ENCODE data around the gene ST6GALNAC6.
"Not testable (repeated sequence)": the region's sequence is repeated elsewhere in the genome, so short reads cannot be mapped to it uniquely, and the experiment has no call there.

ST6GALNAC6 gene

DNA sequence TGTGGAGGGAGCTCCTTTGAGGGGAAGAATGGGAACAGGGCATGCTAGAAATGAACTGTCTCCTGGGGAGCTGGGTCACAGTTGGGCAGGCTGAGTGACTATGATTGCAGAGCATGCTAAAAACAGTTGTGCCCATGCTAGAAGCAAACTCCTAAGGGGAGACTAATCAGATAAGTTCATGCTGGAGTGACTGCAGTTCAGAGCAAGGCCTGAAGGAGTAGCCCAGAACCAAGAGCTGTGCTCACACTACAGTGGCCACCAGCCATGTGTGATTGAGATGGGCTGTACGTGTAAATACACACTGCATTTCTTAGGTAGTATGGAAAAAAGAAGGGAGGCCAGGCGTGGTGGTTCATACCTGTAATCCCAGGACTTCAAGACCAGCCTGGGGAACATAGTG lies 11.6 kb downstream of the ST6GALNAC6 start:
- DNase-seq: no peak

DNA sequence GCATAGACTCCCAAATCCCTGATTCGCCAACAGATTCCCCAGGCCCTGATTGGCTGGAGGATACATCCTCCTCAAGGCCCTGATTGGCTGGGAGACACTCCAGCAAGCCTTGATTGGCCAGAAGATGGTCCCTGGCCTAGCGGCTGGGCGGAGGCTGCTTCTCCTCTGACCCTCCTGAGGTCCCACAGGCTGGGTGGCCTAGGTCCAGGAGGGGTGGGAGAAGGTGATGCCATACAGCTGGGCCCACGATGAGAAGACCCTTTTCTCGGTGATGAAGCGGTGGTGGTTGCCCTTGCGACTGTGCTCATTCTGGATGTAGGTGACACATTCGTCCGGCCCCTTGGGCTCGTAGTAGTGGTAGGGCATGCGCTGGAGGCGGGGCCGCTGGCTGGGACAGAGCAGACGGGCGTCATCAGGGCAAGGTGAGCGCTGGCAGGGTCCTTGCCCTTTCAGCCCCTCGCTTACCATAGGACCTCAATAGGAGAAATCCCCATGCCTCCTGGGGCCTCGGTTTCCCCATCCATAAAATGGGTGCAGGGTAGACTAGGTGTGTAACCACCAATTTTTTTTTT lies 12.9 kb downstream of the ST6GALNAC6 start:
- DNase-seq: no peak

DNA sequence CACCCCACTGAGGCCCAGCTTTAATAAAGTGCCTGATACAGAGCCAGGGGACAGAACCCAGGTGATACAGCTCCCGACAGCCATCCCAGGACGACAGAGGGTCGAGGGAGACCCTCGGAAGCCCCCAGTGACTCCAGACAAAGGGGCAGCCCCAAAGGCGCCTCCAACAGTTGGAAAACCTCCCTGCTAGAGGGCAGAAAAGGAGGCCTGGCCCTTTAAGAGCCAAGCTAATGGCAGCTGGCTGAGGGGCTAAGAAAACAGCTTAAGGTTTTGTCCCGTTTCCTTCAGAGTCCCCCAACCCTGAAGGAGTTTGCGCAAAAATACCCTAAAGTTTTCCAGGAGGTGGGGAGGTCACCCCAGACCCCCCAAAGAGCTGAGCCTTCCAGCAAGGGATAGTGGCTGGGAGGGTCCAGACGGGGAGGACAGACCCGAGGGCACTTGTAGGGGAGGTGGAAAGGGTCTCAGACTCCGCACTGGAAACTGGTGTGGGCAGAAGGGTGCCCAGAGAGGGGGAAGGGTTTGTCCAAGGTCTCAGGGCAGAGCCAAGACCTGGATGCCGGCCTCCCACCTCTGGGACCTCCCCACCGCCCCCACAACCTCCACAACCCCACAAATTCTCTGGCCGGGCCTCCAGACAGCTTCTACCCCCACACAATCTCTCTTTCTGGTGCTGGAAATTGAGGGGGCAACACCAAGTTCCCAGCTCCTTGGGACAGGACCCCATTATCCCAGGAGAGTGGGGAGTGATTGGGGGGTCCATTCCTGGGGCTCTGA lies 13.7 kb downstream of the ST6GALNAC6 start:
- no peak for DNase-seq

DNA sequence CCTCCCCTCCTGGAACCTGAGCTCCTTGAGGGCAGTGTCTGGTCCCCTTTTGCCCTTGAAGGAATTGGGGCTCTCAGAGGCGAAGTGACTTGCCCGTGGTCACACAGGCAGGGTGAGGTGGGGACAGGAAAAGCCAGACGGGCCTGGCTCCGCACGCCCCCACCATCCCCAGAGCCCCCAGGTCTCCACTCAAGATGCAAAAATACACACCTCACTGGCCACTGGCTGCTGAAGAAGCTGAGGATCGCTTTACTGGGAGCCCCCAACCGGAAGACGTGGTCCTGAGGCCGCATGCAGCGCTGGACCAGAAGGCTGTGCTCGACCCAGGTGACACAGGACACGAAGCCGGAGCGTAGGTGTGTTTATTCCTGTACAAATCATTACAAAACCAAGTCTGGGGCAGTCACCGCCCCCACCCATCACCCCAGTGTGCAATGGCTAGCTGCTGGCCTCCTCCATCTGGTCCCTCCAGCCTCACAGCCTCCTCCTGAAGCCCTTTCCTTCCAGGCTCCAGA lies 14.4 kb downstream of the ST6GALNAC6 start:
- no peak for DNase-seq

DNA sequence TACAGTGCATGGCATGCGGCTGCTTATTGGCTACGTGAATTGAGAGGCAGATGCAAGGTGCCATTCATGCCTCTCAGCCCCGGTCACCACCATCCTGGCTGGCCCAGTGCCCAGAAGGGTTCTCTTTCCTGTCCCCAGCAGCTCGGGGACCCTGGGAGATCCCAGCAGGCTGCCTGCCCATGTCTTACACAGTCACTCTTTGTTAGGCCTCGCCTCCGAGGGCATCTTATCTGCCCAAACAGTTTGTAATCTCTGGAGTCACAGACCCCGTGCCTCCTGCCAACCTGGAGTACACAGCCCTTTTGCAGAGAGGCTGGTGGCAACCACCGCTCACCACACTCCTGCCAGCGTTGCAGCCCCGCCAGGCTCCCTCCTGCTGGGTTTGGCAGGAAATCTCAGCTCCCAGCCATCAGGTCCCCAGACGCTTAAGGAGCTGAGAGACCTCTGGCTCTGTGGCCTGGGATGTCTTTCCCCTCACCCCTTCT lies 14.9 kb downstream of the ST6GALNAC6 start:
- DNase-seq: no peak

DNA sequence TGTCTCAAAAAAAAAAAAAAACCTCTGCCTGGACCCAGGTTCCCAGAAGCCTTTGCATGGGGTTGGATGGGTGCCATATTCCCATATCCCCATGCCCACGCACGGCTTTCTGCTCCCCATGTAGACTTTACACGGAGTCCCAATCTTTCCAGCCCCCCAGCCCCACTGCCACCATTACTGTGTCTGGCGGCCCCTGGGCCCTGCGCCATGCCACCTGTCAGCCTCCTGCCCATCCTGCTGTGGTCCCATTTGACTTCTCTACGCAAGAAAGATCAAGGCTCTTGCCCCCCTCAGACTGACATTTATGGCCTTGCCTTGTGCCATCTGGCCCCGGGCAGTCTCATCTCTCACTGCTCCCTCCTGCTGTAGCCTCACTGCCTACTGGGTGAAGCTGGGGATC lies 15.4 kb downstream of the ST6GALNAC6 start:
- no peak for DNase-seq

DNA sequence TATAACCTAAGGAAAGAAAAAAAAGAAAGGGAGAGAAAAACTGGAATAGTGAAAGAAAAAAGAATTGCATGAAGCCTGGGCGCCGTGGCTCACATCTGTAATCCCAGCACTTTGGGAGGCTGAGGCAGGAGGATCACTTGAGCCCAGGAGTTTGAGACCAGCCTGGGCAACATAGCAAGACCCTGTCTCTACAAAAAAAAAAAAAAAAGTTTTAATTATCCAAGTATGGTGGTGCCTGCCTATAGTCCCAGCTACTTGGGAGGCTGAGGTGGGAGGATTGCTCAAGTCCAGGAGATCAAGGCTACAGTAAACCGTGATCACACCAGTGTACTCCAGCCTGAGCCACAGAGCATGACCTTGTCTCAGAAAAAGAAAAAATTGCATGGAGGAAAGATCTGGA lies 17.7 kb downstream of the ST6GALNAC6 start:
- not testable (repeated sequence) for DNase-seq

DNA sequence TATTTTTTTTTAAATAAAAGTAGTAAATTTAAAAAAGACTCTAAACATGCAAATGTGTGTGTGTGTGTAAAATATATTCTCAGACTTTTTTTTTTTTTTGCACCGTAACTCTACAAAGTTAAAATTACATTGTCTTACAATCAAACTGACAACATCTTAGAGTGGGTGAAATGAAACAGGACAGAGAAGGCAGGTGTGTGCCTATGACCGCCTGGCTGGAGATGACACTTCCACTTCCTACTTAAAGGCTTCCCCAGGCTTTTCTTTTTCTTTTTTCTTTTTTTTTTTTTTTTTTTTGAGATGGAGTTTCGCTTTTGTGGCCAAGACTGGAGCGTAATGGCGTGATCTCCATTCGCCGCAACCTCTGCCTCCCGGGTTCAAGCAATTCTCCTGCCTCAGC lies 19.3 kb downstream of the ST6GALNAC6 start:
- no peak for DNase-seq

DNA sequence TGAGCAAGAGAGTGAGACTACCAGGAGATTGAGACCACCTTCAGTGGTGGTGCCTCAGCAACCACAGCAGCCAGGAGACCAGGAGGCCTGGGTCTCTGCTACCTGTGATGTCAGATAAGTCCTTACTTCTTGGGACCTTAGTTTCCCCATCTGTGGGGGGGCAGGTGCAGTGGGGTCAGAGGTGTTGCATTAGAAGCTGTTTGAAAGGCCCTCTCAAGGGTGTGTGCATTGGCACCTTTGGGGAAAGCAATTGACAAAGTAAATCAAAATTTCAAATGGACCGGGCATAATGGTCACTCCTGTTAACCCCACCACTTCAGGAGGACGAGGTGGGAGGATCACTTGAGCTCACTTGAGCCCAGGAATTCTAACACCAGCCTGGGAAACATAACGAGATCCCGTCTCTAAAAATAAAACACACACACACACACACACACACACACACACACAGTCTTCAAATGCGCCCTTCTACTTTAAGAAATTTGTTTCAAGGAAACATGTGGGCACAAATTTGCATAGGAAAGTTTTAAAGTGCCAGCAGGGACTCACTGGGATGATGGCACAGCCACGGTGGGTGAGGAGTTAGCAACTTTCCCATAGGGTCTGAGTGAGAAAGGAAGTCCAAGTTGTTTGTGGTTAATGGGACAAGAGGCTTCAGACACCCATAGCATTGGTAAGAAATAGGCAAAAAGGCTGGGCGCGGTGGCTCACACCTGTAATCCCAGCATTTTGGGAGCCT lies 20.6 kb downstream of the ST6GALNAC6 start:
- no peak for DNase-seq

DNA sequence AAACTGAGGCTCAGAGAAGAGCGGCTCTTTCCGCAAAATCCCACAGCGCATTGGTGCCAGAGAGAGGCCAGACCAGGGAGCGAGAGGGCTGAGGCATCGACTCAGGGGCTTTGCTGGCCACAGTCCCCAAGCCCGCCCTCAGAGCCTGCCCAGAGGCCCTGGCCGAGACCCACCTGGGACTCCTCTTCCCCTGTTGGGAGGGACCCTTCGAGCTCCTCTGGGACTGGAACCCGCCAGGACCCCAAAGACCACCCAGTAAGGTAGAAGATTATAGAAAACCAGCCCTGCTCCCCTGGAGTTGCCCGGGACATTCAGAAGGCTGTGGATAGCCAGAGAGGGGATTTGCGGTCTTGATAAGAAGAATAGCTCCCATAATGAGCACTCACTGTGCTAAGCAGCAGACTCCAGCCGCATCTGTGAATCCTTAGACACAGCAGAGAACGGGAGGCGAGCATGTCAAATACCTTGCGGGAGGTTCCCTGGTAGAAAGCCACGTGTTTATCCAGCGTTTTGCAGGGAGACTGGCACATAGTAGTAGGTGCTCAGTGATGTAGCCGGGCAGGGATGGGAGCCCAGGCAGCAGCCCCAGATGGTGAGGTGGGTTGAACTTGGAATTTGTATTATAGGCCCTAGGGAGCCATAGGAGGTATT lies 21.3 kb downstream of the ST6GALNAC6 start:
- no peak for DNase-seq

DNA sequence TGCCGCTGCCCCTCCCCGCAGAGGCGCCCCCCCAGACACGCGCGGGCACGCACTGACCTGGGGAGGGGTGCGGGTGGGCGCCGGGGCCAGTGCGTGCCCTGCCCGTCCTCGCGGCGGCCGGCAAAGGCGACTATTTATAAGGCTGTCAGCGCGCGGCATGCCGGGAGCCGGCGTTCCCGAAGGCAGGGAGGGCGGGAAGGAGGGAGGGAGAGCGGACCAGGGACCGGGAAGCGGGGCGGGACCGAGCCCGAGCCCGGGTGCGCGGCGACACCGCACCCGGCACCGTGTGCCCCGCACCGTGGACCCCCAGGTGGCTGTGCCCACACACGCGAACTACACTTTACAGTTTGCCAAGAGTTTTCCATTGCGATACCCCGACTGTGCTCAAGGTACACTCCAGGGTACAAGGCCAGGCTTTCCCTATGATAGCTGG lies 21.8 kb downstream of the ST6GALNAC6 start, which contains the start of gene AK1:
AK1 (minus strand) TSS at position 110 of the 433 bp plus-strand sequence. CDS start 3,058 bp downstream, outside the sequence.
- no peak for DNase-seq

DNA sequence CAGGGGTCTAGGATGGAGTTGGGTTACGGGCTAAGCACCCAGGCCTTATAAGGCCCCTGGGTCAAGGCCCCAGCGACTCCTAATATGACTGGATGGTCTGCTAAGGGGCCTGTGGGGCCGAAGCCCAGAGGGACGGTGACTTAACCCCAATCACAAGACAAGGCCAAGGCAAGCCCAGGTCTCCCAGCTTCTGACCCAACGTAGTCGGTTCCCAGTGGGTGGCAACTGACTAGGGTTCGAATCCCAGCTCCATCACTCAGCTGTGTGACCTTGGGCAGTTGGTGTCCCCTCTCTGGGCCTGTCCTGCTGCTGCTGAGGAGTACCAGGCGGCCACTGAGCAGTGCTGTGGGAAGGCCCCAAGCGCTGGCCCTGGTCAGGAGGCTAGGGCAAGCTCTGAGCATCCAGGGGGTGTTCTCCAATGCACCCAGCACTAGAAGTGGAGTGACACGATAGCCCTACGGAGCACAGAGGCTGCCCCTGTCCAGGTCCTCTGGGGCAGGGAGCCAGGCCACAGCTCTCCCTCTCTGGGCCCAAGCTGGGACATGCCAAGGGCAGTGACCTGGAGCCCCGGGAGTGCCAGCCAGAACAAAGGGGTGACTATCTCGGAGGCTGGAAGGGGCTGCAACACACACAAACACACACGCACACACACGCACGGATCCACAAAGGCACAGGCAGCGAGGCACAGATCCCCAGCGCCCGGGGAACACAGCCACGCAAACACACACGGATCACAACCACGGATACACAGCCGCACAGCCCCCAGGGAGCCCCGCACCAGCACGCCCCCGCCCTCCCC lies 22.4 kb downstream of the ST6GALNAC6 start:
- no peak for DNase-seq

DNA sequence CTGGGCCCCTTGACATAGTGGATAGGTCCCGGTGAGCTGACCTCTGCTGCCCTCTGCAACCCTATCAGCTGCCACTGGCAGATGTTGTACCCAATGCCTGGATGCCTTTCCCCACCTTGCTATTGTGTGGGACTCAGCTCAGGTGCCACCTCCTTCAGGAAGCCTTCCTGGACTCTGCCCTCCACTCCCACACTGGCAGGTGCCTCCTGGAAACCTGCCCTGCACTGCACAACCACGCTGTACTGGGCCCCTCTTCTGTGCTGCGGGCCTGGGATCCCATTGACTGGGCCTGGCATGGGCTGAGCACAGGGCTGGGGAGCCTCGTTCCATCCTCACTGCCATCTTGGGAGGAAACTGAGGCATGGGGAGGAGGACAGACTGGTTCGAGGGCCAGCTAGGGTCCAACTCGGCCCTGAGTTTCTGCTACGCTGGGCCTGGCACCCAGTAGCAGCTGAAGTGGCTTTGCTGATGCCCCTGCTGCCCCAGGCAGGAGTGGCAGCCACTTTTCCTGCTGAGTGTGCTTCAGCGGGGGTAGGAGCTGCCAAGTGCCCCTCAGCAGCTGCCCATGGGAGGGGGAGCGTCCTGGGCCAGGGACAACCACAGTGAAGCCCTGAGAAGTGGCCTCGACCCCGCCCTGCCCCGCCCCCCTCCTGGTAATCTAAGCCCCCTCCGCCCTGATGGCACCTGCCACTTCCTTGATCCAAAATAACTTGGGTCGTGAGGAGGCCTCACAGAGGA lies 23.2 kb downstream of the ST6GALNAC6 start:
- DNase-seq: no peak

DNA sequence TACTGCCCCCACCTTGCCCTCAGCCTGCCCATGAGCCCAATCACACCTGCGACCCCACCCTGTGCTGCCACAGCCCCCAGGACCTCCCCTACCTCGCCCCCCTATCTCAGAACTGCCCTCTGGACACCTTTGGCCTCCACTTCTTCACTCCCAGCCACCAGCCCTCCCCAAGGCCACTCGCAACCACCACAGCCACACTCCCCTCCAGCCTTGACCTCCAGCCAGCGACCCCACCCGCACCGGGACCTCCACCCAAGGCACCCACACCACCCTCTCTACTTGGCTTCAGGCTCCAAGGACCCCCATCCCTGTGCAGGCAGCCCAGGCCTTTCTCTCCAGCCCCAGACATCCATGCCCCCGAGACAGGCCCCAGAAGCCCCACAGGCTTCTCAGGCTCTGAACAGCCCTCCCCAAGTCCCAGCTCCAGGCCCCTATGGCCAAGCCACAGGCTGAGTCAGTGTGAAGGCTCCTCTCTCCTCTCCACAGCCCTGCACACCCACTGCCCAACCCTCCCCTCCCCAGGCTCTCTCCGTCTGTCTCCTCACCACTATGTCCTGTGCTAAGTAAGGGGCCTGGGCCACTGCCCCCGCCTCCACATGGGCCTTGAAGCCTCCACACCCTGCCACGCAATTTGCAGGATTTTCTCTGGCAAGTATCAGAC lies 24.0 kb downstream of the ST6GALNAC6 start:
- DNase-seq: no peak

DNA sequence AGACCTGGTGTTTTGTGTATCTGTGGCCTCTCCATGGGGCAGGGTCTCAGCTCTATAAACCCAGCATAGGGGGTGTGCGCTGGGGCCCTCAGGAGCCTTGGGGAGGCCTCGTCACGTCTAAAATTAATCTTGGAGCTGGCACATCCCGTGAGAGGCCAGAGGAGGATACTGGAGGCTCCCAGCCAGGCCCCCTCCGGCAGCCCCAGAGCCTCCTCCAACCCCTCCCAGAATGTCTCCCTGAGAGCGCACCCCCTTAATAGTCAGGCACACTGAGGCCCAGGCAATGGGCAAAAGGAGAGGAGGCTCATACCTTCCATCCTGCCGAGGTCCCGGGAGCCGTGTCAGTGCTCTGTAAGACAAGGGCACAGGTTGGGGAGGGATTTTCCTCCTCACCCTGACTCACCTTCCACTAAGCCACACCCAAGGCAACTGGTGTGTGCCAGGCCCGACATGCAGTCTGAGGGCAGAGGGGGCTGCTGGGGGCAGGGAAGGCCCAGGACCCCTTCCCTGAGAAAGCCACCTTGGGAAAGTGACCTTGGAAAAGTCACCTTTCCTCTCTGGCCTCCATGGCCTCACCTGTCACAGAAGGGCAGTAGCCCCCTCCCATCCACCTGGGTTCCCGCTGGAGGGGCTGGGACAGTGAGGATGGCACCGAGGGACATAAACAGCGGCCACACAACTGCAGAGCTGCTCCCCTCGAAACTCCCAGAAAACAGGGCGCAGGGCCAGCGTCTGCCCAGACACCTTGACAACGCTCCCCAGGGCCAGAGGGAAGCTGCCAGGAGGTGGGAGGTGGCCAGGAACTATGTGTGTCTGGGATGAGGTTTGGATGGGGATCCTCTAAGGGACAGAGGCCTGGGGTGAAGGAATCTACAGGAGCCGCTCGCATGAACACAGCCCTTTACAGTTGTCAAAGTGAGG lies 24.8 kb downstream of the ST6GALNAC6 start:
- no peak for DNase-seq

DNA sequence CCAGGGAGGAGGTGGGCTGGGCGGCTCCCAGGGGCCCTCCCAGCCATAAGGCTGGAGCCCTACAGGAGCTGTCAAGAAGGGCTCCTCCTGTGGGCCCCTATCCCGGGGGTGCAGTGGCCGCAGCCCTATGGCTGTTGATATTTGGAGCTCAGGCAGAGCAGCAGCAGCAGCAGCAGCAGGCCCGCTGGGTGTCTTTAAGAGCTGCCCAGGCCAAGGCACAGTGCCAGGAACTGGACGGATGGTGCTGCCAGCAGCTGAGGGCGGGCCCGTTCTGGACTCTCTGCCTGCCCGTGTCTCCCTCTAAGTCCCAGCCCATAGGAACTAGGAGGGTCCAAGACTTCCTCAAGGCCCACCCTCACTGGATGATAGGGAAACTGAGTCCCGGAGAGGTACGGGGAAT lies 25.5 kb downstream of the ST6GALNAC6 start:
- no peak for DNase-seq

DNA sequence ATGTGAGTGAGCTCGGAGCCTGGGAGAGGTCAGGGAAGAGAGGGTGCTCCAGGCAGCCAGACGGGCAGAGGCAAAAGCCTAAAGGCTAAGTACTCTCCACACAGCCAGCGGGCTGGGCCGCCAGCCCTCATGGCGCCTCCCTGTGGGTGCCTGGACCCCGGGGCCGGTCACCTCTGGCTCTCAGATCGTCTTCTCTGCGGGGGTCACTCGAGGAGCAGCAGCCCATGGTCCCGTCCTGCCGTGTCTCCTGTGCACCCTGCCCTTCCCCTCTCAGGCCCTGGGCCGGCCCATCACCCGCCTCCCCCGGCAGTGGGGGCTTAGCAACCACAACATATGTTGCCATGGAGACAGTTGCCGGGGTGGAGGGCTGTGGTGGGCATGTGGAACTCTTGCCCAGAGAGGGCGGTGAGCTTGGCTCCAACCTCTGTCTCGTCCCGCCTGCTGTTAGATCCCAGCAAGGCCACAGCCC lies 26.1 kb downstream of the ST6GALNAC6 start:
- no peak for DNase-seq

DNA sequence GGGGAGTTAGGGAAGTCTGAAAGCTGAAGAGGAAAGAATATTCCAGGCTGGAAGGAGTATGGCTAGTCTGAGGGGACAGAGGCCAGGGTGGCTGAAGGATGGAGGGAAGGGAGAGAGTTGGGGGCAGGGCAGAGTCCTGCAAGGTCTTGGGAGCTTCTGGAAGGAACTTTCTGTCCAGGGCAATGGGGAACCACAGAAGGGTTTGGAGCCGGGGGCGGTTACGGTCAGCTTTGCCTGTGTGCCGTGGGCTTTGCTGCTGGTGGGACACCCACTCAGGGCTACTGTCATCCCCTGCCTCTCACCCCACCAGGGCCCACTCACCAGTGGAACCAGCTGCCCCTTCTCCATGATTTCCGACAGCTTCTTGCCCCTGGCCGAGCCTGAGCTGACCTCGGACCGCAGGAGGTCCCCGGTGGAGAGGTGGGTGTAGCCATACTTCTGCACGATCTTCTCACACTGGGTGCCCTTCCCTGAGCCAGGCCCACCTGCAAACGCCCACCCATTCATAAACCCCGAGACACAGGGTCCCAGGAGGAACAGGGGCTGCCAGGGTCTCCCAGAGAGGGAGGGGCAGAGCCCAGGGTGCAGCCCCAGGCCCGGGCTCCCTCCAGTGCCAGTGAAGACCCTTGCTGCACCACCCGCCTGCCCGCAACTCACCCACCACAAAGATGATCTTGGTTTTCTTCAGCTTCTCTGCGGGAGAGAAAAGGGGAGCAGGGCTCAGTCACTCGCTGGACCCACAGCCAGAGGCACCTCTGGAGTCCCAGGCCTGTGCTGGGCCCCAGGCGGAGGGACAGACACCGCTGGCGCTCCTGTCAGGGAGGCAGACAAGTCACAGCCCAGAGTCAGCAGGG lies 26.8 kb downstream of the ST6GALNAC6 start:
- no peak for DNase-seq

DNA sequence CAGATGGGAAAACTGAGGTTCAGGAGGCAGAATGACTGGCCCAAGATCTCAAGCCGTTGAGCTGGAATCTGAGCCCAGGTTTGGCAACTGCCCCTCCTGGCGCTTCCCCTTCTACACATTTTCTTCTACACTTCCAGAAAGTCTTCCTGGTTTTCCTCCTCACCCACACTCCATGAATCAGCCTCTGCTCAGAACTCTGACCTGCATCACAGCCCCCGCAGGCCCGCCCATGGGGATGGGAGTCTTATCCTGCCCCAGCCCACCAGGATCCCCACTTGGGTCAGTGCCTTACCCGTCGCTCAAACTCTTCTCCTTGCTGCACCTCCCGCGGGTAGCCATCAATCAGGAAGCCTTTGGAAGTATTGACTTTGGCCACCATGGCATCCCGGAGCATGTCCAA lies 27.9 kb downstream of the ST6GALNAC6 start:
- no peak for DNase-seq

Measured in activated effector memory CD4-positive, alpha-beta T cell treated with anti-CD3 and anti-CD28 coated beads, Interleukin-2, amount 50 U/mL, for 16 hours (primary cell).